NCI-H1930 (cell line): Measurements from ENCODE around the gene ENTPD7.

Source experiments
- DNase-seq, 2 experiments: peaks; one replicate each; lab custom pipeline; 2025; lab: John Stamatoyannopoulos, UW

The ENTPD7 gene

GRCh38 chr10:99647601-99648151 is 11.6 kb upstream of the ENTPD7 start:
- DNase-seq: no peak

- no peak for DNase-seq
Measured at GRCh38 chr10:99648717-99649116, 10.6 kb upstream of the ENTPD7 start.

DNA sequence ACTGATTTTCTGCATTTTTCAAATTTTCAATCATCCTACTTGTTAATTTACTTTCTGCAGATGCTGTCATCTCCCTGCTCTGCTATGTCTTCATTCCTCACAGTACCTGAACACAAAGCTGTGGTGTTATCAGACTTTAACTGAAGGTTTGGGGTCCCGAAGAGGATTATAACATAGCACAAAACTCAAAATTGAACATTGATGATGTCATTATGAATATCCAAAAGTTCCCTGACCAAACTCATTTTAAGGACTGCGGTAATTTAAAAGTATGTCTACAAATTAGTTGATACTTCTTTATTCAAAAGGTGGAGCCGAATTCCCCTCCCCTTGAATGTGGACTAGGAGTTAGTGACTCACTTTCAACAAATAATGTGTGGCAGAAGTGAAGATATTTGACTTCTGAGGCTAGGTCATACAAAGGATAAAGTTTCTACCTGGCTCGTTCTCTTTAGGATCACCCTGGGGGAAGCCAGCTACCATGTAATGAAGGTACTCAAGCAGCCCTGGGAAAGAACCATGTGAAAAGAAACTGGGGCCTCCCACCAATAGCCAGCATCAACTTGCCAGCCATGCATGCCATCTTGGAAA is 6.4 kb upstream of the ENTPD7 start:
- DNase-seq: no peak

DNA sequence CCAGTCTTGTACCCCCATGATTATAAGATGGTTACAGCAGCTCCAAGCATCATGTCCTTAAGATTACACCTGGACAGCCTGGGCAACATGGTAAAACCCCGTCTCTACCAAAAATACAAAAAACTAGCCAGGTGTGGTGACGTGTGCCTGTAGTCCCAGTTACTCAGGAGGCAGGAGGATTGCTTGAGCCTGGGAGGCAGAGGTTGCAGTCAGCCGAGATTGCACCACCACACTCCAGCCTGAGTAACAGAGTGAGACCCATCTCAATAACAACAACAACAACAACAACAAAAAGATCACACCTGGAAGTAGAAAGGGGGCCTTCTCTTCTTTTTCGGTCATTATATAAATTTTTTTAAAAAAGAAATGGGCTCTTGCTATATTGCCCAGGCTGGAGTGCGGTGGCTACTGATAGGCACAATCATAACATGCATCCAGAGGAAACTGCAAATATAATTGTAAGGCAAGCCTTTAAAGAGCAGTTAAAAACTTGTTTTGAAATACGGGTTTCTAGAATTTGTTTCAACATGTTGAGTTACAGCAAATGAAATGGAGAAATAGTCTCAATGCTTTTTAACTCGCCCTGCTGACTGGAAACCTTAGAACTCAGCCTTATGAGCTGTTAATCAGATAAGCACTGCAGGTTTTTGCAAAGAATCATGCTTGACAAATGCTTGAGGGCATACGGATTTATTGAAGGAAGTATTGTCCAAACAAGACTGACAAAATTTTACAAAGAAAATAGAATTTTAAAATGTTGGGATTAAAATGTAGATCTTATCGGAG is 4.7 kb upstream of the ENTPD7 start:
- DNase-seq: no peak

GRCh38 chr10:99656199-99657064 is 2.9 kb upstream of the ENTPD7 start:
- no peak for DNase-seq

- DNase-seq: no peak
Measured at GRCh38 chr10:99658622-99659030, 683 bp upstream of the ENTPD7 start.

GRCh38 chr10:99659868-99660366 is 608 bp downstream of the ENTPD7 start:
- no peak for DNase-seq

DNA sequence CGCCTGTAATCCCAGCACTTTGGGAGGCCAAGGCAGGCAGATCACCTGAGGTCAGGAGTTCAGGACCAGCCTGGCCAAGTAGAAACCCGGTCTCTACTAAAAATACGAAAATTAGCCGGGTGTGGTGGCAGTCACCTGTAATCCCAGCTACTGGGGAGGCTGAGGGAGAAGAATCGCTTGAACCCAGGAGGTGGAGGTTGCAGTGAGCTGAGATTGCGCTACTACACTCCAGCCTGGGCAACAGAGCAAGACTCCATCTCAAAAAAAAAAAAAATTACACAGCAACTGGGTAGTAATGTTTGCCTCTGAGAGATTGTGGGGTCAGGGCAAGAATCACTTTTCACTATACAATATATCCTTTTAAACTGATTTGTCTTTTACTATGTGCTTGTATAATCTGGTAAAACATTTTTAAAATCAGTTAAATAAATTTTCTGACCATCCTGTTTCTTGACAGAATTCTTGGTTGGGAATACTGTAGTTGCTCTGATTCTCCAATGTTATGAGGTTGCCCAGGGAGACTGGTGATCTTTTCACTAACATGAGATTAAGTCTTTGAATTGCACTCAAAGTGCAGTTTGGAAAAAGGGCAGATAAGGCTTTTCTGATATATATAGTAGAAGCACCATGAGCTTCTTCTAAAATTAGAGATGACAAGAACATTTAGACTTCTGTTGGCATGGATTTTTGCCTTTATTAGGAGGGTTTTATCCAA is 1.5 kb downstream of the ENTPD7 start:
- DNase-seq: no peak

GRCh38 chr10:99661377-99661763 is 2.1 kb downstream of the ENTPD7 start:
- no peak for DNase-seq

GRCh38 chr10:99665304-99665703 is 6.0 kb downstream of the ENTPD7 start:
- no peak for DNase-seq

DNA sequence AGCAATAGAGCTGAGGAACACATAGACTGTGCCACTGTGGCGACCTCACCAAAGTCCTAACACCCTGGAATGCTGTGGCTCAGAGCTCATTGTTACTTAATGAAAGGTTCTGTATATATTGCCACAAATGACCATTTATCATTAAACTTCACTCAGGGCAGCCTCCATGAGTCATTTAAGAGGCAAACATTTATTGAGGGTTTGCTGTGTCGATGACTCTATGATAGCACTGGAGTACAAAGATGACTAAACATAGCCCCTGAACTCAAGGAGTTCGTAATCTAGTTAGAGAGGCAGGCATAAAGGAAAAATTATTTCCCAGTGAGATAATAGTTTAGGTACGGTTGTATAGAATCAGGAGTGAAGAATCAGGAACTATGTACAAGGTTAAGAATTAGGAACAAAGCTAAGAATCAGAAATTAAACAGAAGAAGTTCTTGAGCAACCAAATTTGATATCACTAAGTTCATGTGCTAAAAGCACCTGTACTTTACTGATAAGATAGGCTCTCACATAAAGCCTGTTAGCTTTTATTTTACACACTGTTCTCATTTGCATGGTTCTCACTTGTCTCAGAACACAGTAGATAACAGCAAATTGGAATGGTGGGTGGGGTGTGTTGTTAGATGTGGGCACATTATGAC is 7.9 kb downstream of the ENTPD7 start:
- DNase-seq: no peak

GRCh38 chr10:99671386-99671785 is 12.1 kb downstream of the ENTPD7 start:
- no peak for DNase-seq

DNA sequence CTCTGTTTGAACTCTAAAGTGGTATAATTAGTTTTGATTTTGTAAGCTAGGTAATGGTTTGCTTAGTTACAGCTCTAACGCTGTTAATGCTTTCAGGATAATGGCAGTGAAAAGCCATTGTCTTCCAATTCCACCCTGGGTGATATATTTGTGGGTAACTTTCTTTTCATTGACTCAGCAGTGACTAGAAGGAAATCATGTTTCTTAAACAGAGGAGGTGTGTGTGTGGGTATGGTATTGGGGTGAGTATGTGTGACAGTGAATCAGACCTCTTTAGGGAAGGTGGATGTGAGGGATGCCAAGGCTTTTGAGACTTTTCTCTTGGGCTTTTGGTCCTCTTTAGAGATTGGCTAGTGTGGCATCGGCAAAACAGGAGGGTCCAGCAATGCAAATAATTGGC is 13.6 kb downstream of the ENTPD7 start:
- DNase-seq: no peak

DNA sequence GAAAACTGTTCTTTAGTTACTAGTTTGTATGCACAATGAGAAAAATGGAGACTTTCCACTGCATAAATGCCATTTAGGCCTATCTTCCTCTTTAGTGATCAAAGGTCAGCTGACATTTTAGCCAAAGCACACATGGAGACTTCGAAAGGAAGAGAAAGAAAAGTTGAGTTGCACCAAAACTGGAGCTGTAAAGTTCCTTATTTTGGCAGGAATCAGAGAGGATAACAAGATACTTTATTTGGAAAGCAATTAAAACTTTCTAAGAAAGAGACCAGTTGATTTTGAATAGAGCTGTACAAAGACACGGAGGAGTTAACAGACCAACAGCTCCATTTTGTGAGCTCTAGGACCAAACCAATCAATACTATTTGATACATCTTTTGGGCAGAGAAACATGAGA is 14.2 kb downstream of the ENTPD7 start:
- no peak for DNase-seq

DNA sequence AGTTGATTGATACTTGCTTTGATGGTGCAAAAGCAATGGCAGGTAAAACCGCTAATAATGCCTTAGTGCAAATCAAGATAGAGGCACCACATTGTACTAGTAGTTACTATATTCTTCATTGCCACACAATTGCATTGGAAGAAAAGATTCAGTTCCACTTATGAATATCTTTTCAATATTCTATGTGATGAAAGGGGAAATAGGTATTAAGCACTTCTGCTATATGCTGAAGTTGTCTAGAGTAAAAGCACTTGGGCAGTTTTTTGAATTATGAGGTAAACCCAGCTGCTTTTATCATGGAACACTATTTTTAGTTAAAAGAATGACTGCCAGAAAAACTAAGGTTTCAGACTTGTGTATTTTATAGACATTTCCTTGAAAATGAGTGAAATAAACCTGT is 15.5 kb downstream of the ENTPD7 start:
- DNase-seq: no peak

DNA sequence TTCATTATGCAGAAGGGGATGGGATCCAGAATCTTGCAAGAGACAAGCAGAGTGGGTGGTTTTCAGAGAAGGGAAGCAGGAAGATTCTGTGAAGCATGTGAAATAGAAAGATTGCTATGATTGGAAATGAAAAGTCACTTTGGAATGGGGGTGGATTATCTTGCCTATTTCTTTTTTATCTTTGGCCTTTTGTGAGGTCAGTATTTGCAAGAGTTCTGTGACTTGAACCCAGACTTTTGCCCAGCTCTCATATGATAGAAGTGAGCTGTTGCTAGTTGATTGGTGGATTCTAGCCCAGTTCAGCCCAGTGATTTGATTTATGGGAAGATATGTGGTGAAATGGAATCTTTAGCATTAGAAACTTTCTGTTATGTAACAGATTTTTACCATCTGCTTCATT is 17.1 kb downstream of the ENTPD7 start:
- no peak for DNase-seq

DNA sequence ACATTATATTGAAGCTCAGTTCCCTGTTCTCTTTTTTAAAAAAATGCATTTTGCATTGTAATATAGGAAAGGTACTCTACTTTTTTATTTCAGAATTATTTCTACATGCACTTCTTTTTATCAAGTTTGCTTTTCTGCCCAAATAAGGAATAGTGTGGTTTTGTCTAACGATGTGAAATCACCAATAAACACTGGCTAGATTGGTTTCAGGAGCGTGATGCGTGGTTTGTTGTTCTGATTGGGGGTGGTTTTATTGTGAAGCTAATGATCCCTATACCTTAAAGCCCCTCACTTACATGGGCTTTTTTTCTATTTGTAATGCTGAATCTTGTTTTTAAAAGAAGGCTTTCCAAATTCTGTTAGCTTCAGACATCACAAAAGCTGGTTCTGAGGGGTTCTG is 17.6 kb downstream of the ENTPD7 start:
- no peak for DNase-seq

GRCh38 chr10:99678921-99679320 is 19.6 kb downstream of the ENTPD7 start:
- DNase-seq: no peak

DNA sequence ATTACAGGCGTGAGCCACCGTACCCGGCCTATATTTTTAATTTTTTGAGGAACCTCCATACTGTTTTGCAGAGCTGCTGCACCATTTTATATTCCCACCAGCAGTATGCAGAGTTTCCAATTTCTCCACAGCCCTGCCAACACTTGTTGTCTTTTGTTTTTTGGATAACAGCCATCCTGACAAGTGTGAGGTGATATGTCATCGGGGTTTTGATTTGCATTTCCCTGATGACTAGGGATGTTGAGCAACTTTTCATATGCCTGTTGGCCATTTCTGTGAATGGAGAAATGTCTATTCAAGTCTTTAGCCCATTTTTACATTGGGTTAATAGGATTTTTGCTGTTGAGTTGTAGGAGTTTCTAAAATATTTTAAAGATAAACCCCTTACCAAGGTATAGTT is 22.2 kb downstream of the ENTPD7 start:
- no peak for DNase-seq

GRCh38 chr10:99682032-99682431 is 22.7 kb downstream of the ENTPD7 start:
- no peak for DNase-seq

DNA sequence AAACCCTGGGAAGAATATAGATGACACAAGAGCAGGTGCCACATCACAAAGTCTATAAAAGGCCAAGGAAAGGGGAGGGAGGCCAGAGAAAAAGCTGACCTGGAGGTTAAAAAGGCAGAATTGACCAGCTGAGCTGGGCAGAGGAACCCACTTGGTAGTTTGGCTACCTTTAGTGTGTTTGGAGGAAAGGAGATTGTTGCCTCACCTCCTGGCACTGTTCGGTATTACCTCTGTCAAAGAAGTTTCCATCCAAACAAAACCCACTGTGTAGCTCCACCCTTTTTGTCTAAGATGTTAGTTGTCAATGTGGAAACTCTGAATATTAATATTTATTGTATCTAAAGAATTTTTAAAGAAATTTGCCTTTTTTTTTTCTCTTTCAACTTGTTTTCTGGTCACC is 23.4 kb downstream of the ENTPD7 start:
- DNase-seq: no peak
